ENCODE data around the gene SMO.

DNA sequence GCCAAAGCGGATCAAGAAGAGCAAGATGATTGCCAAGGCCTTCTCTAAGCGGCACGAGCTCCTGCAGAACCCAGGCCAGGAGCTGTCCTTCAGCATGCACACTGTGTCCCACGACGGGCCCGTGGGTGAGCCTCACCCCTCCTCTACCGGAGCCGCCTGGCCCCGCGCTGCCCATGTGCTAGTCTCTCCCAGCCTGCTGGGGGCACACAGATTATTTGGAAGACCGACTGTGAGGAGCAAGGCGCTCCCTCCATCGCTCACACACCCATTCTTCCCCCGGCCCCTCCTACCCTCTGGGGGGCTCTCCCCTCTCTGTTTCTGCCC is 22.5 kb downstream of the SMO start:
- TF ChIP-seq, protein P1, sequence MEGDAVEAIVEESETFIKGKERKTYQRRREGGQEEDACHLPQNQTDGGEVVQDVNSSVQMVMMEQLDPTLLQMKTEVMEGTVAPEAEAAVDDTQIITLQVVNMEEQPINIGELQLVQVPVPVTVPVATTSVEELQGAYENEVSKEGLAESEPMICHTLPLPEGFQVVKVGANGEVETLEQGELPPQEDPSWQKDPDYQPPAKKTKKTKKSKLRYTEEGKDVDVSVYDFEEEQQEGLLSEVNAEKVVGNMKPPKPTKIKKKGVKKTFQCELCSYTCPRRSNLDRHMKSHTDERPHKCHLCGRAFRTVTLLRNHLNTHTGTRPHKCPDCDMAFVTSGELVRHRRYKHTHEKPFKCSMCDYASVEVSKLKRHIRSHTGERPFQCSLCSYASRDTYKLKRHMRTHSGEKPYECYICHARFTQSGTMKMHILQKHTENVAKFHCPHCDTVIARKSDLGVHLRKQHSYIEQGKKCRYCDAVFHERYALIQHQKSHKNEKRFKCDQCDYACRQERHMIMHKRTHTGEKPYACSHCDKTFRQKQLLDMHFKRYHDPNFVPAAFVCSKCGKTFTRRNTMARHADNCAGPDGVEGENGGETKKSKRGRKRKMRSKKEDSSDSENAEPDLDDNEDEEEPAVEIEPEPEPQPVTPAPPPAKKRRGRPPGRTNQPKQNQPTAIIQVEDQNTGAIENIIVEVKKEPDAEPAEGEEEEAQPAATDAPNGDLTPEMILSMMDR (IDR thresholded peaks at IDR 0.05; ENCODE audit: low read length): no peak
- TF ChIP-seq EZH2 (IDR thresholded peaks at IDR 0.05; ENCODE audit: borderline replicate concordance, low read length): no peak

All from OCI-LY1 (cell line).